Measurements from ENCODE around the gene ARHGEF33.

Gene ARHGEF33

GRCh38 chr2:39020383-39020782 lies 130.7 kb downstream of the ARHGEF33 start:
- no peak for TF ChIP-seq TCF12 (IDR thresholded peaks at IDR 0.05; ENCODE audit: low read depth)
- no peak for TF ChIP-seq EGR1 (IDR thresholded peaks at IDR 0.05)
- TF ChIP-seq EP300 (IDR thresholded peaks at IDR 0.05; ENCODE audit: borderline replicate concordance) = no peak
- TF ChIP-seq MAX (IDR thresholded peaks at IDR 0.05) = no peak
- no peak for TF ChIP-seq CREB1 (IDR thresholded peaks at IDR 0.05; ENCODE audit: low read depth)
- no peak for TF ChIP-seq ZBTB7A (IDR thresholded peaks at IDR 0.05; ENCODE audit: low read depth)
- no peak for TF ChIP-seq RAD21 (IDR thresholded peaks at IDR 0.05; ENCODE audit: low read depth)
- no peak for TF ChIP-seq YY1 (IDR thresholded peaks at IDR 0.05; ENCODE audit: low read depth)
- TF ChIP-seq TAF1 (IDR thresholded peaks at IDR 0.05; ENCODE audit: low read depth) = no peak
- no peak for TF ChIP-seq NFIC (IDR thresholded peaks at IDR 0.05)
- no peak for TF ChIP-seq CEBPB (IDR thresholded peaks at IDR 0.05)
- no peak for TF ChIP-seq TEAD4 (IDR thresholded peaks at IDR 0.05)
- TF ChIP-seq FOXM1 (IDR thresholded peaks at IDR 0.05; ENCODE audit: borderline replicate concordance, low read depth) = no peak
- no peak for TF ChIP-seq USF1 (IDR thresholded peaks at IDR 0.05)

GRCh38 chr2:39022642-39023235 lies 133.1 kb downstream of the ARHGEF33 start:
- no peak for TF ChIP-seq ZBTB7A (IDR thresholded peaks at IDR 0.05; ENCODE audit: low read depth)
- no peak for TF ChIP-seq EGR1 (IDR thresholded peaks at IDR 0.05)

- TF ChIP-seq NFIC (IDR thresholded peaks at IDR 0.05) = no peak
- TF ChIP-seq TAF1 (IDR thresholded peaks at IDR 0.05; ENCODE audit: low read depth) = no peak
Observed at GRCh38 chr2:39023649-39024048, 134.0 kb downstream of the ARHGEF33 start.

GRCh38 chr2:39024833-39025232 lies 135.2 kb downstream of the ARHGEF33 start:
- TF ChIP-seq EP300 (IDR thresholded peaks at IDR 0.05; ENCODE audit: borderline replicate concordance) (no peak), MAX (IDR thresholded peaks at IDR 0.05) (no peak), EGR1 (IDR thresholded peaks at IDR 0.05) (no peak), ZBTB7A (IDR thresholded peaks at IDR 0.05; ENCODE audit: low read depth) (no peak), CEBPB (IDR thresholded peaks at IDR 0.05) (no peak)

All from Ishikawa (cell line).